Measurements from ENCODE around the gene ATP6V0A4. TPM values are rescaled to one million over a fixed set of nuclear protein-coding genes. Genes with fewer than 3 reads are reported as not detected.
"Not testable (repeated sequence)": the region's sequence is repeated elsewhere in the genome, so short reads cannot be mapped to it uniquely, and the experiment has no call there.

The ATP6V0A4 gene
- total and polyA plus RNA-seq, 4 experiments from 2014 or later = not detected

- Histone ChIP-seq H3K4me3 (ENCODE audit: low read length in 2 of 2) (no peak overlapping the region), H3K36me3 (ENCODE audit: insufficient read depth, low read length) (no peaks in the 10 kb centered on the region), H3K27ac (ENCODE audit: low read depth, low read length) (no peak overlapping the region), H3K4me1 (ENCODE audit: insufficient read depth, low read length) (no peaks in the 10 kb centered on the region), H3K9me3 (ENCODE audit: control insufficient read depth in 1 of 2, low read length in 2 of 2) (no peaks in the 10 kb centered on the region), H3K27me3 (ENCODE audit: insufficient read depth, low read length) (no peaks in the 10 kb centered on the region)
- H3K4me1 Mint-ChIP-seq = peaks cover 2 to 6% (median 5%) of the 10 kb centered on the region in 4 donors
- POLR2A ChIA-PET (ENCODE audit: partially characterized antibody) = interaction anchor here (2.1 kb wide), 1 partner anchor 578 kb away, joined by 13 read pairs; no protein-coding TSS in a partner anchor
- H3K9me3 Mint-ChIP-seq = peaks cover 0 to 2% (median 0%) of the 10 kb centered on the region in 8 donors
- H3K27ac Mint-ChIP-seq = peak overlapping the region in 1 of 7 donors; percentile 3
- H3K27me3 Mint-ChIP-seq = peaks cover 0 to 1% of the 10 kb centered on the region in 2 donors
- no peak for DNase-seq
- H3K36me3 Mint-ChIP-seq = no peaks in the 10 kb centered on the region
- no peak overlapping the region for H3K4me3 Mint-ChIP-seq
- CTCF ChIA-PET (ENCODE audit: partially characterized antibody) = interaction anchor here (1.2 to 3.7 kb wide), 12 partner anchors 11 to 835 kb away, joined by 3 to 99 read pairs (median 6); no protein-coding TSS in a partner anchor
- intact Hi-C loops (cut with micrococcal nuclease) = loop anchor here (2.0 to 5.0 kb wide), 2 partner anchors 278 to 837 kb away; partner anchors contain the start of gene TRIM24
These were observed 58.1 kb downstream of the ATP6V0A4 start for GRCh38 chr7:138739859-138740258.

- ChIA-PET CTCF (ENCODE audit: partially characterized antibody) (interaction anchor here (0.5 to 3.7 kb wide), 53 partner anchors 12 to 839 kb away, joined by 3 to 99 read pairs (median 4); partner anchors contain the start of genes CREB3L2 and TRIM24), POLR2A (ENCODE audit: partially characterized antibody) (interaction anchor here (1.0 to 2.1 kb wide), 3 partner anchors 14 to 579 kb away, joined by 3 to 13 read pairs (median 8); no protein-coding TSS in a partner anchor)
- Mint-ChIP-seq H3K27me3 (peaks cover 0 to 1% of the 10 kb centered on the region in 2 donors), H3K4me3 (no peak overlapping the region), H3K4me1 (peaks cover 2 to 6% (median 4%) of the 10 kb centered on the region in 4 donors), H3K27ac (peak overlapping the region in 5 of 7 donors; percentile 38 to 69 (median 45)), H3K36me3 (no peaks in the 10 kb centered on the region), H3K9me3 (peaks cover 0 to 2% (median 0%) of the 10 kb centered on the region in 8 donors)
- Histone ChIP-seq H3K4me3 (ENCODE audit: low read length in 2 of 2) (no peak overlapping the region), H3K27ac (ENCODE audit: low read depth, low read length) (no peak overlapping the region), H3K36me3 (ENCODE audit: insufficient read depth, low read length) (no peaks in the 10 kb centered on the region), H3K4me1 (ENCODE audit: insufficient read depth, low read length) (no peaks in the 10 kb centered on the region), H3K9me3 (ENCODE audit: control insufficient read depth in 1 of 2, low read length in 2 of 2) (no peaks in the 10 kb centered on the region), H3K27me3 (ENCODE audit: insufficient read depth, low read length) (no peaks in the 10 kb centered on the region)
- intact Hi-C loops (cut with micrococcal nuclease) = loop anchor here (1.0 to 5.0 kb wide), 7 partner anchors 14 to 836 kb away; partner anchors contain the start of genes CREB3L2 and TRIM24
- peak; percentile 74 to 81 (median 78) for DNase-seq
These were observed 59.3 kb downstream of the ATP6V0A4 start for GRCh38 chr7:138738551-138739335.

GRCh38 chr7:138738114-138738513, 59.9 kb downstream of the ATP6V0A4 start:
- no peak overlapping the region for H3K27ac Mint-ChIP-seq

GRCh38 chr7:138735399-138735798, 62.6 kb downstream of the ATP6V0A4 start:
- Histone ChIP-seq H3K36me3 (ENCODE audit: insufficient read depth, low read length) (no peaks in the 10 kb centered on the region), H3K4me1 (ENCODE audit: insufficient read depth, low read length) (no peaks in the 10 kb centered on the region), H3K4me3 (ENCODE audit: low read length in 2 of 2) (no peak overlapping the region), H3K9me3 (ENCODE audit: control insufficient read depth in 1 of 2, low read length in 2 of 2) (no peaks in the 10 kb centered on the region), H3K27ac (ENCODE audit: low read depth, low read length) (no peak overlapping the region), H3K27me3 (ENCODE audit: insufficient read depth, low read length) (no peaks in the 10 kb centered on the region)
- Mint-ChIP-seq H3K27ac (no peak overlapping the region), H3K27me3 (peaks cover 0 to 3% of the 10 kb centered on the region in 2 donors), H3K4me1 (peaks cover 2 to 8% (median 4%) of the 10 kb centered on the region in 4 donors), H3K4me3 (no peak overlapping the region), H3K9me3 (peaks cover 0 to 2% (median 0%) of the 10 kb centered on the region in 8 donors), H3K36me3 (no peaks in the 10 kb centered on the region)
- intact Hi-C loops (cut with micrococcal nuclease) = loop anchor here (5.0 kb wide), 1 partner anchor 273 kb away; the partner anchor contains the start of gene TRIM24
- CTCF ChIA-PET (ENCODE audit: partially characterized antibody) = interaction anchor here (1.0 kb wide), 1 partner anchor 575 kb away, joined by 5 read pairs; no protein-coding TSS in a partner anchor
- DNase-seq = no peak
- POLR2A ChIA-PET (ENCODE audit: partially characterized antibody) = no interaction called here

More at GRCh38 chr7:138738114-138738513, 59.9 kb downstream of the ATP6V0A4 start:
- peaks cover 0 to 3% of the 10 kb centered on the region in 2 donors for H3K27me3 Mint-ChIP-seq
- Histone ChIP-seq H3K27me3 (ENCODE audit: insufficient read depth, low read length) (no peaks in the 10 kb centered on the region), H3K9me3 (ENCODE audit: control insufficient read depth in 1 of 2, low read length in 2 of 2) (no peaks in the 10 kb centered on the region), H3K4me3 (ENCODE audit: low read length in 2 of 2) (no peak overlapping the region), H3K27ac (ENCODE audit: low read depth, low read length) (no peak overlapping the region), H3K36me3 (ENCODE audit: insufficient read depth, low read length) (no peaks in the 10 kb centered on the region), H3K4me1 (ENCODE audit: insufficient read depth, low read length) (no peaks in the 10 kb centered on the region)
- H3K4me3 Mint-ChIP-seq = no peak overlapping the region
- peaks cover 0 to 2% (median 0%) of the 10 kb centered on the region in 8 donors for H3K9me3 Mint-ChIP-seq
- H3K4me1 Mint-ChIP-seq = peaks cover 2 to 6% (median 4%) of the 10 kb centered on the region in 4 donors
- no peaks in the 10 kb centered on the region for H3K36me3 Mint-ChIP-seq
- POLR2A ChIA-PET (ENCODE audit: partially characterized antibody) = interaction anchor here (1.0 to 2.1 kb wide), 3 partner anchors 14 to 578 kb away, joined by 3 to 13 read pairs (median 8); no protein-coding TSS in a partner anchor
- no peak for DNase-seq
- intact Hi-C loops (cut with micrococcal nuclease) = loop anchor here (1.0 to 5.0 kb wide), 7 partner anchors 14 to 835 kb away; partner anchors contain the start of genes CREB3L2 and TRIM24
- CTCF ChIA-PET (ENCODE audit: partially characterized antibody) = interaction anchor here (0.5 to 3.7 kb wide), 38 partner anchors 11 to 833 kb away, joined by 3 to 99 read pairs (median 4); partner anchors contain the start of genes CREB3L2 and TRIM24

- H3K4me3 ChIP-seq (ENCODE audit: low read length in 2 of 2); H3K4me3 Mint-ChIP-seq; H3K4me1 ChIP-seq (ENCODE audit: insufficient read depth, low read length); H3K36me3 Mint-ChIP-seq; H3K27ac ChIP-seq (ENCODE audit: low read depth, low read length); H3K4me1 Mint-ChIP-seq; intact Hi-C loops (cut with micrococcal nuclease); H3K36me3 ChIP-seq (ENCODE audit: insufficient read depth, low read length); H3K9me3 Mint-ChIP-seq; H3K9me3 ChIP-seq (ENCODE audit: control insufficient read depth in 1 of 2, low read length in 2 of 2); POLR2A ChIA-PET (ENCODE audit: partially characterized antibody); DNase-seq; H3K27me3 ChIP-seq (ENCODE audit: insufficient read depth, low read length); H3K27ac Mint-ChIP-seq; H3K27me3 Mint-ChIP-seq: not testable (repeated sequence)
- CTCF ChIA-PET (ENCODE audit: partially characterized antibody) = interaction anchor here (0.9 to 1.0 kb wide), 2 partner anchors 11 to 570 kb away, joined by 3 read pairs; no protein-coding TSS in a partner anchor
These were observed 66.3 kb downstream of the ATP6V0A4 start for GRCh38 chr7:138731733-138732132.

GRCh38 chr7:138729444-138729843, 68.6 kb downstream of the ATP6V0A4 start:
- no peaks in the 10 kb centered on the region for H3K9me3 ChIP-seq (ENCODE audit: control insufficient read depth in 1 of 2, low read length in 2 of 2)
- peaks cover 2 to 5% of the 10 kb centered on the region in 2 donors for H3K27me3 Mint-ChIP-seq
- H3K4me3 ChIP-seq (ENCODE audit: low read length in 2 of 2) = no peak overlapping the region
- H3K4me1 Mint-ChIP-seq = peaks cover 0 to 3% (median 0%) of the 10 kb centered on the region in 4 donors
- H3K36me3 Mint-ChIP-seq = no peaks in the 10 kb centered on the region
- no peaks in the 10 kb centered on the region for H3K4me1 ChIP-seq (ENCODE audit: insufficient read depth, low read length)
- DNase-seq = no peak
- intact Hi-C loops (cut with micrococcal nuclease) = no loop called here
- no peak overlapping the region for H3K4me3 Mint-ChIP-seq
- H3K36me3 ChIP-seq (ENCODE audit: insufficient read depth, low read length) = no peaks in the 10 kb centered on the region
- no peak overlapping the region for H3K27ac Mint-ChIP-seq
- H3K9me3 Mint-ChIP-seq = no peaks in the 10 kb centered on the region
- H3K27me3 ChIP-seq (ENCODE audit: insufficient read depth, low read length) = no peaks in the 10 kb centered on the region
- ChIA-PET CTCF (ENCODE audit: partially characterized antibody) (no interaction called here), POLR2A (ENCODE audit: partially characterized antibody) (no interaction called here)
- H3K27ac ChIP-seq (ENCODE audit: low read depth, low read length) = no peak overlapping the region
